ENCODE results near the gene SPEF2. TPM values are rescaled to one million over a fixed set of nuclear protein-coding genes. Genes with fewer than 3 reads are reported as not detected.

SPEF2 gene
- total and polyA plus RNA-seq, 12 donors, result 3.3 to 19.7 (median 7.9) TPM

DNA sequence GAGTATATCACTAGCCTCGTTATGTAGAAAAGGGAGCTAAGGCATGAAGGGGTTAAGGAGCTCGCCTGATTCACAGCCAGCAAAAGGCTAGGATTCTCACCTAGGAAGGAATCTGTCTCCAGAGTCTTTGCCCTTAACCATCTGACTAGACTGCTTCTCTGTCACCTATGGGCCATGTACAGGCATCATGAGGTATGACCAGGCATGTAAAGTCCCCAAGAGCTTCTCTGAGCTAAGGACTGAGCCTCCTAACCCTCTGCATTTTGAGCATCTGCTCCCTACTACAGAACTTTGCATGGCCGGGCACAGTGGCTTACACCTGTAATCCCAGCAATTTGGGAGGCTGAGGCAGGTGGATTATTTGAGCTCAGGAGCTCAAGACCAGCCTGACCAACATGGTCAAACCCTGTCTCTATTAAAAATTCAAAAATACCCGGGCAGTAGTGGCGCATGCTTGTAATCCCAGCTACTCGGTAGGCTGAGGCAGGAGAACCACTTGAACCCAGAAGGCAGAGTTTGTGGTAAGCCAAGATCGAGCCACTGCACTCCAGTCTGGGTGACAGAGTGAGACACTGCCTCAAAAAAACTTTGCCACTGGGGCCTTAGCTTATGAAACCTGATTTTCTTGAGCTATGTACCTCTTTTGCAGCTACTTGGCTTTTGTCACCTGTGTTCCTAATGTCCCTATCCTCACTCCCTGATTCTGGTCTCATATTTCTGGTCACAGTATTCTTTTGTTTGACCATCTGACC is 205.9 kb downstream of the SPEF2 start:
- TF ChIP-seq, protein P1, sequence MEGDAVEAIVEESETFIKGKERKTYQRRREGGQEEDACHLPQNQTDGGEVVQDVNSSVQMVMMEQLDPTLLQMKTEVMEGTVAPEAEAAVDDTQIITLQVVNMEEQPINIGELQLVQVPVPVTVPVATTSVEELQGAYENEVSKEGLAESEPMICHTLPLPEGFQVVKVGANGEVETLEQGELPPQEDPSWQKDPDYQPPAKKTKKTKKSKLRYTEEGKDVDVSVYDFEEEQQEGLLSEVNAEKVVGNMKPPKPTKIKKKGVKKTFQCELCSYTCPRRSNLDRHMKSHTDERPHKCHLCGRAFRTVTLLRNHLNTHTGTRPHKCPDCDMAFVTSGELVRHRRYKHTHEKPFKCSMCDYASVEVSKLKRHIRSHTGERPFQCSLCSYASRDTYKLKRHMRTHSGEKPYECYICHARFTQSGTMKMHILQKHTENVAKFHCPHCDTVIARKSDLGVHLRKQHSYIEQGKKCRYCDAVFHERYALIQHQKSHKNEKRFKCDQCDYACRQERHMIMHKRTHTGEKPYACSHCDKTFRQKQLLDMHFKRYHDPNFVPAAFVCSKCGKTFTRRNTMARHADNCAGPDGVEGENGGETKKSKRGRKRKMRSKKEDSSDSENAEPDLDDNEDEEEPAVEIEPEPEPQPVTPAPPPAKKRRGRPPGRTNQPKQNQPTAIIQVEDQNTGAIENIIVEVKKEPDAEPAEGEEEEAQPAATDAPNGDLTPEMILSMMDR (IDR thresholded peaks at IDR 0.05), result no peak
- no peak for TF ChIP-seq POLR2A (IDR thresholded peaks at IDR 0.05)
- no peak overlapping the region for H3K4me3 ChIP-seq
- 68 to 80% (median 73%) methylated on average over 3 to 7 of the region's 7 CpGs for WGBS, 4 donors
- H3K27ac ChIP-seq, result no peak overlapping the region
- no peaks in the 10 kb centered on the region for H3K27me3 ChIP-seq
- intact Hi-C loops (cut with DNase I), result no loop called here
- no peaks in the 10 kb centered on the region for H3K9me3 ChIP-seq (replicated peaks in 1 of 3)
- no peaks in the 10 kb centered on the region for H3K36me3 ChIP-seq (replicated peaks in 1 of 2)
- DNase-seq, result no peak
- no peaks in the 10 kb centered on the region for H3K4me1 ChIP-seq (replicated peaks in 1 of 2)

DNA sequence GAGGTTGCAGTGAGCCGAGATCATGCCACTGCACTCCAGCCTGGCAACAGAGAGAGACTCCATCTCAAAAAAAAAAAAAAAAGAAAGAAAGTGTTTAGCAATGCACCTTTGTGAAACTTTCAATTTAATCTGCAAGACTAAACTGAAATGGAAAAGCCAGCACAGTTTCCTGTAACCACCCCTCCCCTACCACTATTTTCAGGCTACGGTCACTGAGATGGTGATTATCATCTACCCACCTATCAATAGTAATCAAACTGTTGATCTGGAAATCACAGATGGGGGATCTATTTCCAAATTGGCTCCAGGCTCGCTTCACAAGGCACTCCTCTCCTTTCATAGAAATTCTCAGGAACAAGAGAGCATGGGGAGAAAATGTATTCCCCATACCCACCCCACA is 208.4 kb downstream of the SPEF2 start:
- intact Hi-C loops (cut with DNase I), result no loop called here
- no peak for DNase-seq
- Histone ChIP-seq H3K4me1 (replicated peaks in 1 of 2) (no peaks in the 10 kb centered on the region), H3K36me3 (replicated peaks in 1 of 2) (no peaks in the 10 kb centered on the region), H3K9me3 (replicated peaks in 1 of 3) (no peaks in the 10 kb centered on the region), H3K27ac (no peak overlapping the region), H3K27me3 (no peaks in the 10 kb centered on the region), H3K4me3 (no peak overlapping the region)
- TF ChIP-seq, protein P1 (IDR thresholded peaks at IDR 0.05), result no peak
- WGBS, 4 donors, result 88 to 95% (median 92%) methylated on average over 2 to 3 of the region's 3 CpGs

DNA sequence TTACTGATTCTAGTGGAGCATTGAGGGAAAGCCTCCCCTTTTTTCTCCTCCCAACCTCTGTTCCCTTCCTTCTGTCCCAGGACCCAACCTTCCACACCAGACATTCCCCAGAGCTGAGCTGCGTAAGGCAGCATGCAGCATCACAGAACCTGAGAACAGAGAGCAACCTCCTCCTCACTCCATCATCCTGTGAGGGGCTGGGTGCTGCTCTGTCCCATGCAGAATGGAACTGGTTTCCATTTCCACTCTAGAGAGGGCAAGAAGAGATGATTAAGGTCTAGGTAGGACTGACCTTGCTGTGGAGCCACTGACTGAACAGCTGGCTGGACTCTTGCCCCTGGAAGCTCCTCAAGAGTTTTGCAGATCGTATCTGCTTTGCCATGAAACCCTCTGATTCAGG is 208.9 kb downstream of the SPEF2 start:
- H3K4me3 ChIP-seq, result no peak overlapping the region
- no peaks in the 10 kb centered on the region for H3K4me1 ChIP-seq (replicated peaks in 1 of 2)
- no peak overlapping the region for H3K27ac ChIP-seq
- WGBS, 4 donors, result 77 to 91% (median 84%) methylated on average over 2 of the region's 2 CpGs
- intact Hi-C loops (cut with DNase I), result no loop called here
- H3K36me3 ChIP-seq (replicated peaks in 1 of 2), result no peaks in the 10 kb centered on the region
- no peaks in the 10 kb centered on the region for H3K9me3 ChIP-seq (replicated peaks in 1 of 3)
- no peak for DNase-seq
- H3K27me3 ChIP-seq, result no peaks in the 10 kb centered on the region
- TF ChIP-seq, protein P1 (IDR thresholded peaks at IDR 0.05), result no peak
- TF ChIP-seq POLR2A (IDR thresholded peaks at IDR 0.05), result no peak

DNA sequence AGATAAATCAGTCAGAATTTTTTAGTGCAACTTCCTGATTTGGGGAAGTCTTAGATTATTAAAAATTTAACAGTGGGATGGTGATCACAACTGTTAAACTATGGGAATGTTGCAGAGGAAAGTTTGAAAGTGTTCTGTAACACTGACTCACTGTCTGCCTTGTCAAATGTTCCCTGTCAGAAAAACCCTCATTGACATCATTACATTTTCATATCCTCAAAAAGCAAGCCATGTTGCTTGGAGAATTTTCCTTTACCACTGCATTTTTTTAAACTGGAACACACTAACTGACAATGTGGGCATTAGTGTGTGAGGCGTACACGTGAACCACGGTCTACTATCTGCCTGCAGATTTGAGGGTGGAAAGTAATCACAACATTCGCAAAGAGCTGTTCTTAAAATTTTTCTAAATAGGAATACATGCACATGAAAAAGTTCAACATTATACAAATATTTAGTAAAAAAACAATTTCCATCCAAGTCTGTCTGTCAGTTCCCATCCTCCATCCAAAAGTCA is 210.5 kb downstream of the SPEF2 start:
- no peak for TF ChIP-seq POLR2A (IDR thresholded peaks at IDR 0.05)
- TF ChIP-seq, protein P1 (IDR thresholded peaks at IDR 0.05), result no peak
- Histone ChIP-seq H3K4me3 (no peak overlapping the region), H3K9me3 (replicated peaks in 1 of 3) (no peaks in the 10 kb centered on the region), H3K27ac (no peak overlapping the region), H3K4me1 (replicated peaks in 1 of 2) (no peaks in the 10 kb centered on the region), H3K27me3 (no peaks in the 10 kb centered on the region), H3K36me3 (replicated peaks in 1 of 2) (no peaks in the 10 kb centered on the region)
- intact Hi-C loops (cut with DNase I), result no loop called here
- no peak for DNase-seq
- WGBS, 4 donors, result 78 to 89% (median 85%) methylated on average over 4 of the region's 4 CpGs
